ENCODE measurements around the gene ZDHHC18.
A peak's percentile ranks its signal among the peaks of the same experiment; 100 is the strongest.
"Not testable (repeated sequence)": the region's sequence is repeated elsewhere in the genome, so short reads cannot be mapped to it uniquely, and the experiment has no call there.

Gene ZDHHC18

DNA sequence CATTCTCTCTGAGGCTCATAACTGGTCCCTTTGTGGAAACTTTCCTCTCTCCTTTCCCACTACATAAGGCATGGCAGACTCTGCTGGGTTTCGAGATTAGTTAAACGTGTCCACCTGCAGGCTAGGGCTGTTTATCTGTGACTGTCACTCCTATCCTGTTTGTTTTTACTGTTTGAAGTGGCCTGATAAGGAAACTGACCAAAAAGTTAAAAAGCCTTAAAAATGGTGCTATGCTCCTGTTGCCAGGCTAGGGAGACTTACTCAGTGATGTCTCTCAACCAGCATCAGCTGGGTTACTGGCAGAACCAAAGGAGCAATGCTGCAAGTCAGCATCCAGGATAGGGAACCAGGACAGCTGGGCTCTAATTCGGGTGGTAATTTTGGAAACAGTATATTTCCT is 34.9 kb upstream of the ZDHHC18 start:
- no peak for DNase-seq (ENCODE audit: low read depth)

- no peak for DNase-seq (ENCODE audit: low read depth)
These were observed 33.6 kb upstream of the ZDHHC18 start for GRCh38 chr1:26792924-26793323.

DNA sequence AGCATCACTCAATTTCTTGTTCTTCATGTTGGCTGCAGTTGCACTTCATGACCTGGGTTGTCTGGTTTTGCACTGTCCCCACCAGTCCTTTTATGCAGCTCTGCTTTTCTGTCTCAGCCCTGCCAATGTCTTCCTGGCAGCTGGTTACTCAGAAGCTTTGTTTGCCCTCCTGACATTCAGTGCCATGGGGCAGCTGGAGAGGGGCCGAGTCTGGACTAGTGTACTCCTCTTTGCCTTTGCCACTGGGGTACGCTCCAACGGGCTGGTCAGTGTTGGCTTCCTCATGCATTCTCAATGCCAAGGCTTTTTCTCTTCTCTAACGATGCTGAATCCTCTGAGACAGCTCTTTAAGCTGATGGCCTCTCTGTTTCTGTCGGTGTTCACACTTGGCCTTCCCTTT is 32.1 kb upstream of the ZDHHC18 start:
- DNase-seq (ENCODE audit: low read depth), result no peak

DNA sequence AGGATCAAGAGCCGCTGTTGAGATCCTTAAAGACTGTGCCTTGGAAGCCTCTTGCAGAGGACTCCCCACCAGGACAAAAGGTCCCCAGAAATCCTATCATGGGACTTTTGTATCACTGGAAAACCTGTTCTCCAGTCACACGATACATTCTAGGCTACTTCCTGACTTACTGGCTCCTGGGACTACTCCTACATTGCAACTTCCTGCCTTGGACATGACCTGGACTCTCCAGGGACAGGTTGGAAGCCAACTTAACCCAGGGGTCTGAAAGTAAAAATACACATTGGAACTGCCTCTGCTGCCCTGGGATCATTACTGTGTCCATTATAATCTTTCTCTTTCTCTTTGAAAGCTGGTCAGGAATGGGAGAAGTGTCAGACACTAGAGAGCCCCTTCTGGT is 28.9 kb upstream of the ZDHHC18 start:
- no peak for DNase-seq (ENCODE audit: low read depth)

- DNase-seq (ENCODE audit: low read depth), result no peak
These were observed 26.9 kb upstream of the ZDHHC18 start for GRCh38 chr1:26799479-26800142.

DNA sequence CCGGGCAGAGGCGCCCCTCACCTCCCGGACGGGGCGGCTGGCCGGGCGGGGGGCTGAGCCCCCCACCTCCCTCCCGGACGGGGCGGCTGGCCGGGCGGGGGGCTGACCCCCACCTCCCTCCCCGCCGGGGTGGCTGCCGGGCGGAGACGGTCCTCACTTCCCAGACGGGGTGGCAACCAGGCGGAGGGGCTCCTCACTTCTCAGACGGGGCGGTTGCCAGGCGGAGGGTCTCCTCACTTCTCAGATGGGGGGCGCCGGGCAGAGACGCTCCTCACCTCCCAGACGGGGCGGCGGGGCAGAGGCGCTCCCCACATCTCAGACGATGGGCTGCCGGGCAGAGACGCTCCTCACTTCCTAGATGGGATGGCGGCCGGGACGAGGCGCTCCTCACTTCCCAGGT is 22.6 kb upstream of the ZDHHC18 start:
- DNase-seq (ENCODE audit: low read depth), result not testable (repeated sequence)

DNA sequence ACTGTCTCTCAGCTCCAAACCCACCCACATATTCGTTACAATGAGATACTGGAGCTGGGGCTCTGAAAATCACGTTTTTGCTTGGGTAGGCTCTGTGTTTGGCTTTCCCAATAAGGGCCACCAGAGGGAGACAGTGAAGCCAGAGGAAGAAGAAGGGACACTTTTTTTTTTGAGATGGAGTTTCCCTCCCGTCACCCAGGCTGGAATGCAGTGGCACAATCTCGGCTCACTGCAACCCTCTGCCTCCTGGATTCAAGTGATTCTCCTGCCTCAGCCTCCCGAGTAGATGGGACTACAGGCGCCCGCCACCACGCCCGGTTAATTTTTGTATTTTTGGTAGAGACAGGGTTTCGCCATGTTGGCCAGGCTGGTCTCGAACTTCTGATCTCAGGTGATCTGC is 16.4 kb upstream of the ZDHHC18 start:
- peak; percentile 71 for DNase-seq (ENCODE audit: low read depth)

DNA sequence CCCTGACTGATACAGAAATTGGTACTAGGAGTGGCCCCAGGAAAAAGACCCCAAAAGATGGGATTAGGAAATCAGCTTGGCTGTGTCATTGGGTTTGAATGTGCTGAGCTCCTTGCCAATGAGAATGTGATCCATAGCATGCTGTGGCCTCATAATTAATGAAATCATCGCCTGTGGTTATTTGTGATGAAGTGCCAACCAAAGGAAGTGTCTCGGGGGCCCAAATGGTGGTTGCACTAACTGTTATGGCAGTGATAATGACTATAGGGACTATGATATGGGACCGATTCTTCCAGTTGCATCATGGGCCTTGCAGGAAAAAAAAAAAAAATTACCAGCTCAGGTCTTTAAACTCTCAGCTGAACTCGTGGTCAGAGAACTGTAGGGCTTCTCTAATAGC is 15.4 kb upstream of the ZDHHC18 start:
- DNase-seq (ENCODE audit: low read depth), result no peak

DNA sequence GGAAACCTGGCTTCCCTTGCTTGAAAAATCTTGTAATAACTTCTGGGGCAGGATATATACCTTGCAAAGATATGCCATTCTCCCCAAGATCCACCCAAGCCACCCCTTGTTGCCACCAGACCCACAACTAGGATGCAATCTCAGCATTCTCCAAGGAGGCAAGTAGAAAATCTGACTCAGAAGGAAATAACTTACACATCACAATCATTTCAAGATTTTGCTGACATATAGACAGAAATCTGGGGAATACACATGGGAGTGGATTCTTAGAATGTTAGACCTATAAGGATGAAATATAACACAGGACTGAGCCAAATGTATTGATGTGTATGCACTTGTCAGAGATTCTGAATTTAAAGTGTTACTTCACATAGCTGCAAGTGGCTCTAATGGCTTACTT is 14.8 kb upstream of the ZDHHC18 start:
- DNase-seq (ENCODE audit: low read depth), result no peak

GRCh38 chr1:26814377-26814776 is 12.1 kb upstream of the ZDHHC18 start:
- no peak for DNase-seq (ENCODE audit: low read depth)

DNA sequence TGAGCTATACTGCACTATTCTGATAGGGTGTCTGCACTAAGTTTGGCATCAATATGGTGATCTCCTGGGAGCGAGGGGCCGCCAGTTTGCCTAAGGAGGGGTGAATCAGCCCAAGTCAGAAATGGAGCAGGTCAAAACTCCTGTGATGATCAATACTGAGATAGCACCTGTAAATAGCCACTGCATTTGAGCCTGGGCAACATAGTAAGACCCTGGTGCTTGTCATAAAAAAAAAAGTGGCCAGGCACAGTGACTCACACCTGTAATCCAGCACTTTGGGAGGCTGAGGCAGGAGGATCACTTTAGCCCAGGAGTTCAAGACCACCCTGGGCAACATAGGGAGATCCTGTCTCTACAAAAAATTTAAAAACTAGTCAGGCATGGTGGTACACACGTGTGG is 11.6 kb upstream of the ZDHHC18 start:
- no peak for DNase-seq (ENCODE audit: low read depth)

GRCh38 chr1:26820784-26821269 is 5.7 kb upstream of the ZDHHC18 start:
- no peak for DNase-seq (ENCODE audit: low read depth)

DNA sequence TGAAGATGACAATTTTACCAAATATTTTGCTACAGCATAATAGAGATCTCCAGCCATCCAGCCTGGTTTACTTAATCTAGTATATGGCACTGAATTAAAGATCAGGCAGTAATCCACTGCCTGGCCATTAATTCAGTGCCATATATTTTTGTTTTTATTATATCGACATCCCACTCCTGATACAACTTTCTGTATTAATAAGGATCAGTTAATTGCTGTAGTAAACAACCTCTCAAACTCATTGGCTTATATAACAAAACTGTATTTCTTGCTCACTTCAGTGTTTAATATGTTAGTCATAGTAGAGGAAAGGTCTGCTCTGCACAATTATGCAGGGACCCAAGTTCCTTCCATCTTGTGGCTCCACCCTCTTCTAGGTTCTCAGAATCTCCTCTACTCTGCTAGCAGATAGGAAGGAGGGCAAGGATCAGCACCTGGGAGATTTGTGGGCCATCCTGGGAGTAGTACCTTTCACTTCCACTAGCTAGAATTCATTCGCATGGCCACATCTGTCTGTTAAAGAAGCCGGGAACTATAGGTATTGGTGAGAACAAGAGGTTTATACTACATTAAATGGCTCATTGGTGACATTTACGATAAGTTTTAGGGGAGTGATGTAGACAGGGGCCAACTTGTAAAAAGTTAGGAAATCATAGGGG is 3.6 kb upstream of the ZDHHC18 start:
- no peak for DNase-seq (ENCODE audit: low read depth)

DNA sequence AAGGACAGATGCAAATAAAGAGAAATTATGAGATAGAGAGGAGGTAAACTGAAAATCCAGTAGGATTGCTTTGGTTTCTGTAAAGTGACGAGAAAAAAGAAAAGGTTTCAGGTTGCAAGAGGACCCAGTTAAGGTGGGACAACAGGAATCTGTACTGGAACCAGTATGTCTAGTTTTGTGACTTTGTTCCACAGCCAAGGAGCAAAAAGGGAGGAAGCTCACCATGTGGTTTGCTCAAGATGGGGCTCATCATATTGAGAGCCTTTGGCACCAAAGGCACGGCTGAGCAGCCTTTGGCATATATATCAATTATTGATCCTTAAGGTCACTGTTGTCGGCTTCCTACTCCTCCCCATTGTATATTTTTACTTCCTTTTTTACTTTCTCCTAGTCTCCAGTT is 1.8 kb upstream of the ZDHHC18 start:
- DNase-seq (ENCODE audit: low read depth), result no peak

- DNase-seq (ENCODE audit: low read depth), result no peak
These were observed 667 bp downstream of the ZDHHC18 start for GRCh38 chr1:26827106-26827604.

GRCh38 chr1:26827663-26828062 is 1.2 kb downstream of the ZDHHC18 start:
- DNase-seq (ENCODE audit: low read depth), result no peak

GRCh38 chr1:26828411-26828991 is 2.0 kb downstream of the ZDHHC18 start:
- DNase-seq (ENCODE audit: low read depth), result no peak

DNA sequence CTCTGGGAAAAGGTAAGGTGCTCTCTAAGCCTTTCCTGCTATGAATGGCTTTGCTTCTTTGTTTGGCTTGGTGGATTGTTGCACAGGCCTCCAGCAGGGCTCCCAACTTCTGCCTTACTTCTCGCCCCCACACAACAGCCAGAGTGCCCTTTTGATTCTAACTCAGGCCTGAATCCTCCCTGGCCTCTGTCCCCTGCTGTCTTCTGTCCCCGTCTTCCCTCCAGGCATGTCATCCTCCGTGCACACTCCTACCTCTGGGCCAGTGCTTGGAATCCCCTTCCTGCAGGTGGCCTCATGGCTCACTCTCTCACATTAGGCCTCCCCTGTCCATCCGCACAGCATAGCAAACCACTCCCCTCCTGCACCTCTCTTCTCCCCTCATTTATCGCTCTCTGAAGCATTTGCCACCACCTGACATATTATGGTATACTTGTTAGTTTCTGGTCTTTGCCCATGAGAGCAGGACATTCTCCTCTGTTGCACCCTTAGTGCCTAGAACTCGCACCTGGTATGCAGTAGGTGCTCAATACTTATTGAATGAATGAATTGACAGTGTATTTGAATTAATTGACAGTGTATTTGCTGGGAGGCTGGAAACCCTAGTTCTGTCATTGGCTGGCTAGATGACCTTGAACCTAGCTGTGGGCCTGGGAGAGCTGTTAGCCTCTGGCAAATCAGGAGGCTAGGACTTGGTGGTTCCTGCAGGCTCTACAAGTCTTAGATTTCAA is 2.9 kb downstream of the ZDHHC18 start:
- DNase-seq (ENCODE audit: low read depth), result no peak

DNA sequence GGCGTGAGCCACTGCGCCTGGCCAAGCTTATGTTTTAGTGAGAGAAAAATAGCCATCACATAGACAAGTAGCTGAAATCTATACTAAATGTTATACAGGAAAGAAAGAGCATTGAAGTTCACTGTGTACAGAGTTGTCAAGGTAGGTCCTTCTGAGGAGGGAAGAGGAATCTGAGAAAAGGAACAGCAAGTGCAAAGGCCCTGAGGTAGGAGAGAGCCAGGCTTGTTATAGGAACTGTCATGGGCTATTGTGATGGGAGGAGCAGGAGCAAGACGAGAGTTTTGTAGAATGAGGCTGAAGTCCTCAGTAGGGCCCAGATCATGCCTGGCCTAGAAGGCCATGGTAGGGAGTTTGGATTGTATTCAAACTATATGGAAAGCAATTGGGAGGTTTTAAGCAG is 4.6 kb downstream of the ZDHHC18 start:
- DNase-seq (ENCODE audit: low read depth), result no peak

DNA sequence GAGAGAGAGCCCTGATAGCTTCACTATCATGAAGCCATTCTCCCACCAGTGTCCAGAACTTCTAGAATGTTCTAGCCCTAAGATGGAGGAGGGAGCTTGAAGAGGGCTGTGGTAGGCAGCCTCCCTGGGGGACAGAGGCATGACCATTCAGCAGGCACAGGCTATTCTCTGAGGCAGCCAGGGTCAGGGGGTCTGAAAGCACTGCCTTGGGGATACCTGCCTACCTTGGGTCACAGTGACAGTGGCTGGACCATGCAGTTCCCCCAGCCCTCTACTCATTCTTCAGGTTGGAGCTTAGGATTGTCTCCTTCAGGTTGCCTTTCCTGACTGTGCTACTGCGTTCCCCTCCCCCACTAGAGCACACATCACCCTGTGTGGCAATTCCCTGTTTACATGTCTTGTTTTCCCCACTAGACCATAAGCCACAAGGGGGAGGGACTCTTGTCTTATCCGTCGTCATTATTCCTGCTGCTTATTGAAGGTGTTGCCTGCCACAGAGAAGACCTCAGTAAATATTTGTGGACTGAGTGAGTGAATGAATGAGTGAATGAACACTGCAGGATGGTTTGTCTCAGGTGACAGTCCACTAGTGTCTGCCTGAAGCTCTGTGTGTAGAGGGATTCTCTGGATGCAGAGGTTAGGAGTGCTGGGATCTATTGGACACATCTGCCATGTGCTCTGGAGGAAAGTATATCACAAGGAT is 5.2 kb downstream of the ZDHHC18 start:
- no peak for DNase-seq (ENCODE audit: low read depth)

- DNase-seq (ENCODE audit: low read depth), result no peak
These were observed 5.9 kb downstream of the ZDHHC18 start for GRCh38 chr1:26832249-26832960.

Measured in activated T-cell treated with anti-CD3 and anti-CD28 coated beads for 24 hours (primary cell).